Suppressor macrophage (primary cell): ENCODE data around the gene SH2D3A.

ENCODE experiments used
- DNase-seq, 4 experiments: peaks; one replicate each; pipeline ENCODE4 v3.0.0-alpha.2; 2020 to 2022

SH2D3A gene

DNA sequence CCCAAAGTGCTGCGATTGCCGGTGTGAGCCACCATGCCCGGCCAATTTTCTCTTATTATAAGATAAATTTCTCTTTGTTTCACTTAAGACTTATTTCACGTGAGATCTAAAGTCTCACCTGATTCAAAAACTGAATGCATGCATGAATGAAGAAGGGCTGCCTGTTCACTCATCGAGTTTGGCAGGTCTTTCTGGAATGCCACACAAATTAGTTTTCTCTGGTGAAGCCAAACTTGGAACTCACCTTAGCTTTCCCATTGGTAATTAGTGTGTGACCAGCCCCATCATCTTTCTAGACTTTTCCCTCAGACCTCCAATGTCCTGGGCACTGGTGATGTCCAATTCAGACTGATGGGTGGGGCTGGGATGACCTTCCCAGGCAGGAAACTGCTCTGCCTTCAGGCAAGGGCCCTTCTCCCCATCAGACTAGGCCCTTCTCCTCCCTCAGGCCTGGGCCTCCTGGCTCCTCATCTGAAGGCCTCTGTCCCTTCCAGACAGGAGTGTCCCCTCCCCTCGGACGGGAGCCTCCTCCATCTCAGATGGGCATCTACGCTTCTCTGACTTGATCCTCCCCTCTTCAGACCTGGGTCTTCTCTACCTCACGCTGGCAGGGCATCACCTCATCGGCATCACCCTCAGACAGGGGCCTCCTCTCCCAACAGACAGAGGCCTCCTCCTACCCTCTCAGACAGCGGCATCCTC, 61.2 kb downstream of the SH2D3A start:
- no peak for DNase-seq
